A549 treated with AZD9567 at 1 μM for 4 hours (cell line): ENCODE results near the gene SNTG2. TPM values are rescaled to one million over a fixed set of nuclear protein-coding genes. Genes with fewer than 3 reads are reported as not detected.

Experiments used
- total RNA-seq: library from RNA; stranded (reverse); fragments of 200-300 nt; extraction: Qiagen RNA extraction; gene quantifications from 5 replicates; pipeline ENCODE4 v1.2.3, GENCODE V29; 2022; ENCODE audit not compliant: insufficient read depth

The SNTG2 gene
- not detected in 5 replicates for total RNA-seq

GRCh38 chr2:950080-950966 is at the start of gene SNTG2:
TSS of gene SNTG2 (plus strand) at chr2:950849. CDS start at chr2:950997, 148 bp downstream.

GRCh38 chr2:1413156-1413710 is 462.6 kb downstream of the SNTG2 start, which contains the start of gene TPO:
TSS of gene TPO (plus strand) at chr2:1413463. CDS start at chr2:1414409, 946 bp downstream.

